HG03378 (cell line): ENCODE results near the gene CMIP.
"Not testable (repeated sequence)": the region's sequence is repeated elsewhere in the genome, so short reads cannot be mapped to it uniquely, and the experiment has no call there.

ENCODE experiments used
- ATAC-seq: cut with Tn5 transposase; IDR thresholded peaks from one replicate; pipeline ENCODE4 v1.9.1; 2021; ENCODE audit warnings: mild to moderate bottlenecking, moderate library complexity; ENCODE audit not compliant: unreplicated experiment

CMIP gene

GRCh38 chr16:81675662-81676061, 231.1 kb downstream of the CMIP start:
- ATAC-seq, result no peak

DNA sequence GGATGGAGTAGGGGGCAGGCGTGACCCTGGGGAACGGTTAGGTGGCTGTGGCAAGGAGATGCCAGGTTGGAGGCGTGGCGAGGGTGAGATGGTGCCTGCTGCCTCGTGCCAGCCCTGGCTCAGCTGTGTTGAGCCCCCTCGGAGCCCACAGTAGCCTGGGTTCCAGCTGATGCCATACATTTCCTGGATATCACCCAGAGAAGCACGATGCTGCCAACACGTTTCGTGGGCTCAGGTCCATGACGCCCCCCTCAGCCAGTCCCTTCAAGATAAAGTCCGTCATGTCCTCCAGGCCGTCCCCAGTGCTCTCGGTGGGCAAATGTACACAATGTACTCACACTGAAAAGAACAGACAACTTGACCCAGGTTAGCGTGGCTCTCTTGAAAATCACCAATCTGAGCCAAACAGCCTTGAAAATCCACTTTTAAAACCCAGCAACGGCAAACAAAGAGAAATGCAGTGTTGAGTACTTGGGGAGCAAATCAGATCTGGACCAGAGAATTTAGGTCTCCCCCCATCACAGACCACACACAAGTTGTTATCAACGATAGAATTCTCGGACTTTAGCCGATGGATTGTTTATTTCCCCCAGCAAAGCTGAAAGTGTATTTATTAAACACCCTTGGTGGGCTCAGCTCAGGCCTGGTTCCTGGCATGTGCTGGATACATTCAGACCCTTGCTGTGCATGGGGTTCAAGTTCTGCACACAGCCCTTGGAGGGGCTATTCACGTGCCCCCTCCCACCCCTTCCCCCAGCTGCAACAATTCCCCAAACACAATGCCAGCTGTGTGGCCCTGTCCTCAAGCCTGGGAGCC, 231.7 kb downstream of the CMIP start:
- ATAC-seq, result no peak

DNA sequence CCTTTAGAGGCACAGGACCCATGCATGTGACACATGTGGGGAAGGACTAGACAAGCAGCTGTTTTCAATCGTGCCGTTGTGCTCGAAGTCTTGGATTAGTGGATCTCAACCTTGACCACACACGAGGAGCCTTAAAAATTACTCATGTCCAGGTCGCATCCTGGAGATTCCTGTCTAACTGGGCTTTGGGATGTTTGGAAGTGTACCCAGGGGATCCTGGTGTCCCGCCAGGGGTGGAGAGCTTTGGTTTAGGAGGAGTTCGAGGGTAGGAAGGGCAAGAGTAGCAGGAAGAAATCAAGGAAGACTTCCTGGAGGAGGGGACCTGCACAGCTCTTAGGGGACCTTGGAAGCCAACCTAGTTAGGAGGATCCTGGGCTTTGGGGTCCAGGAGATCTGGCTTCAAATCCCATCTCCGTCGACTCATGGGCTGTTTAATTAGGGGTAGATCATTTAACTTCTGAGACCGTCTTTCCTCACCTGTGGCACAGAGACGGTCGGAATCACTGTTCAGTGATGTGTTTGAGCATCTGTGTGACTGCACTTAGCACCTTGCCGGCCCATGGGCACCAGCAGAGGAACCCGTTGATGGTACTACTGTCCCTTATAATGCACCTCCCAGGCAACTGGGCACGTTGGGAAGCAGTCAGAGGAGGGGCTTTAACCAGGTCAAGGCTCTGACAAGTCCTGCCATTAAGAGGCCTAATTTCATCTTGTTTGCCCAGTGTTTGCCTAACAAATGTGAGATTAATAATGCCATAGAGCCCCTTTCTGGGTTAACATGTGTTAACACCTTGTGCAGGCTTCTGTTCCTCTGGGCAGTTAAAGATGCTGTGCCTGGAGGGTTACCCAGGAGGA, 232.5 kb downstream of the CMIP start:
- ATAC-seq, result no peak

DNA sequence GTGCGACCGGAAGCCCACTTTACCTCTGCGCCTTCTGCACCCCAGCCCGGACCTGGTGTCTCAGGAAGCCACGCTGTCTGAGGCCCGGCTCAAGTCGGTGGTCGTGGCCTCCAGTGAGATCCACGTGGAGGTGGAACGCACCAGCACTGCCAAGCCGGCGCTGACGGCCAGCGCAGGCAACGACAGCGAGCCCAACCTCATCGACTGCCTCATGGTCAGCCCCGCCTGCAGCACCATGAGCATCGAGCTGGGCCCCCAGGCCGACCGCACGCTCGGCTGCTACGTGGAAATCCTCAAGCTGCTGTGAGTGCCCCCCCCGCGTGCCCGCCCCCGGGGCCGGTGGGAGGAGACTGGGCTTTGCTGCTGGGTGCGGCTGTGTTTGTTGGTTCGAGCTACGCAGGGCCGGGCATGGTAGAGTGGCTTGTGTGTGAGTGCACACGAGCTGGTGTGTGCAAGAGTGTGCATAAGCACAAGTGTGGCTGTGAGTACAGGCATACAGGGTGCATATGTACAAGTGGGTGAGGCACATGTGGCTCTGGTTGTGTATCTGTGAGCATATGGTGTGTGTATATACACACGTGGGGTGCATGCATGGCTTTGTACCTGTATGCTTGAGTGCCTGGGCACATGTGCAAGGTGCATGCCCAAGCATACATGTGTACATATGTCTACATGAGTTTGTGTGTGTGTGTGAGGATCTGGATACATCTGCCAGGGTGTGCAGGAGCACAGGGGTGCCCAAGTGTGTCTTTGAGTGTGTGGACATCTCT, 233.9 kb downstream of the CMIP start:
- no peak for ATAC-seq

- no peak for ATAC-seq
Measured at GRCh38 chr16:81679721-81680430, 235.3 kb downstream of the CMIP start.

DNA sequence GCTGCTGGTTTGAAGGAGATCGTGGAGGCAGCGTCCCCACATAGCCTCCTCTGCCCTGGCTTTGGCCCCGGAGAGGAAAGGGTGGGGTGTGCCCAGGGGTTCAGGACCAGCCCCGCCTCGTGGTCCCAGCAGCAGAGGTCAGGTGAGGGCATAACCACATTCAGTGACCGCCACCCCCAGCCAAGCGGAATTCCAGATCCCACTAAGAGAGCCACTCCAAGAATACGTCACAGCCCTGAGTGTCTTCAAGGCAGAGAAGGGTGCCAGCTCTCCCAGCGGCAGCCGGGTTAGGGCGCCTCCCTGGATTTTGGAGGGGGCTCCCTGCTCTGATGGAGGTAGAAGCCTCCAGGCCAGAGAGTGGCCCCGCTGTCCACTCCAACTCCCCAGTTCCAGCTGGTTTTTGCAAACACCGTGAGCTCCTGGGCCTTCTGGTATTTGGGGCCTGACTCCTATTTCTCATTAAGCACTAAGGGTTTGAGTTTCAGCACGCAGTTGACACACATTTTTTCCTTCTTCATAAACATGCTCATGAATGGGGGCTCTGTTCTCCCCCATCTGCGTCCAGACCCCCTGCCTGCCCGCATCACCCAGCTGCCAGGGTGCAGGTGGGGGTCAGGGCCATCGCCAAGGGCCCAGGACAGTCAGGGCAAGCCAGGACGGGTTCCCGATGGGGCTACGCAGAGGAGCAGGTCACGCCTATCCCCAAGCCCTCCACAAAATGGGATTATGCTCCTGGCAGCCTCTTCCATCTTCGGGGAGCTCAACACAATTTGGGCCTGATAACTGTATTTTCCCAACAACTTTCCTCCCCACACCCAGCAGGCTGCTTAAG, 236.1 kb downstream of the CMIP start:
- ATAC-seq, result no peak

GRCh38 chr16:81681311-81681710, 236.7 kb downstream of the CMIP start:
- ATAC-seq, result no peak

GRCh38 chr16:81684242-81684837, 239.7 kb downstream of the CMIP start:
- no peak for ATAC-seq

- ATAC-seq, result no peak
Measured at GRCh38 chr16:81684901-81685300, 240.3 kb downstream of the CMIP start.

DNA sequence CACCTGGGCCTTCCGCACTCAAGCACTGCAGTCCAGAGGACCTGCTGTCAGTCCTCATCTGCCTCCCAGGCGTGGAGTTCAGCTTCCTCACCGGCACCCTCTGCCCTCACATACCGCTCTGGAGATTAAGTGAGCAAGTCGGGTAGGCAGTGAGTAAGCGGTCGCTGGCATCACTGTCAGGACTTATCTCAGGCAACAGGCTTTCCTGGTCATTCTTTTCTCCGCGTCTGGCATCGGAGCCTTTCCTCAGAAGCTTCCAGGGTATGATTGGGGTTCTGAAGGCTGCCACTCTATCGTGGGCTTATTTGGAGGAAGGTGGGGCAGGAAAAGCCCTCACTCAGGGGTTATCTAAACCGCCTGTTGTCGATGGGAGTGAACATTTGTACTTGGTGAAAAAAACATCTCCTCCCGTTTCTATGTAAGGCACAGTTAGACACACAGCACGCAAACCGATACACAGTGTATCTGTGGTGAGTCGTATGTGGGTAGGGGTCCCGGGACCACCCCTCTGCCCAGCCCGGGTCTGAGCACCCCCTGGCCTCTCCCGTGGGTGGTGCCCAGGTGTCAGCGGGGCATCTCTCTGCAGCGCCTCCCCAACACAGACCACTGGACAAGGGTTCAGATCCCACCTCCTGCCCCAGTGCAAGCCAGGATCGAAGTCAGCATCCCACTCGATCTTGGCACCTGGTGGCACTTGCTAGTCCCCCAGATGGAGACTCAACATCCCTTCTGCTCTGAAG, 242.0 kb downstream of the CMIP start:
- ATAC-seq, result no peak

DNA sequence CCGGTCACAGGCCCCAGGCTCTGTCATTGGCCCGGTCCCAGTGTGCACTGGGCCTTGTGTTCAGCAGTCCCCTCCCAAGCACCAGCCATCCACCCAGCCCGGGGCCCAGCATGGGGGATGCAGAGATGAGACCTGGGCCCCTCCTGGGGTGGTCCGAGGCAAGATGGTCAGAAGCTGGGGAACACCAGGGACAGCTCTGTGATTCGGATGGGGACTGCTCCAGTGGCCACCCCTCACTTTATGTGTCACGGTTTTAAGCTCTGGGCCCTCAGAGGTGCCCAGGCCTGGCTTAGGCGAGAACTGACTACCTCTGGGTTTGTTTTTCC, 242.5 kb downstream of the CMIP start:
- no peak for ATAC-seq

GRCh38 chr16:81688182-81688581, 243.6 kb downstream of the CMIP start:
- ATAC-seq, result no peak

GRCh38 chr16:81688839-81689238, 244.2 kb downstream of the CMIP start:
- ATAC-seq, result not testable (repeated sequence)

DNA sequence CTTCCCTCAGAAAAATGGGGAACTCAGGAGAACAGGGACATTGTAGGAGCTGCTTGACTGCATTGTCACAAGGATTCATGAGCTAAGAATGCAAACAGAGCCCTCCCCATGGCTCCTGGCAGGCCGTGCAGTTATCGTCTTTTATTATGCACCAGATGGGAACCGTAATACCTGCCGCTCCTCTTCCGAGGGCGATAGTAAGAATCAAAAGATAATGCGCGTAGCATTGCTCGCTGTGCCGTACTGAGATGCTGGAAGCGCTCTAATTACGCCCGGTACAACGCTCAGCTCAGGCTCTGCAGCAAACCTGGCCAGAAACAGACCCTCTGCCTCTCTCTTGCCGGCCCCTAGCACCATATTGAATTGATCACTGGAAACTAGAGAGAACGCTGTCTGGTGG, 247.4 kb downstream of the CMIP start:
- no peak for ATAC-seq

DNA sequence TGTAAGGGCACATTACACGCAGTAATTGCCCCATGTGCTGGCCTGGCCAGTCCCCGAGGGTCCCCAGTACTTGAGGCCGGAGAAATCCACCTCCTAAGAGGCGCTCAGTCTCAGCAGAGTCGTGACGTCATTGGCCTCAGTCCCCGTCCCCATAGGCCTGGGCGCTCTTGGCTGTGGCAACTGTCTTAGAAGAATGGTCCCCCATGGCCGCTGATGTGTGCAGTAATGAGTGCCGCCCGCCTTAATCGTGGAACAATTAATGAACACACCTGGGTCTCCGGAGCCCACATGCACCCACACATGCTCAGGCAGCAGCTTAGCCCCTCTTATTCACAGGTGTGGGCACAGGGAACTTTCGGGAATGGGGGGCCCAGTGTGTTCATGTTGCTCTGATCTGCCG, 248.0 kb downstream of the CMIP start:
- no peak for ATAC-seq

- ATAC-seq, result no peak
Measured at GRCh38 chr16:81693041-81693743, 248.6 kb downstream of the CMIP start.

- ATAC-seq, result no peak
Measured at GRCh38 chr16:81693744-81694303, 249.2 kb downstream of the CMIP start.
